H1 (cell line): ENCODE data around the gene PTMA. TPM values are rescaled to one million over a fixed set of nuclear protein-coding genes. Genes with fewer than 3 reads are reported as not detected.
A peak's percentile ranks its signal among the peaks of the same experiment; 100 is the strongest.

ENCODE experiments used
- CBX8 ChIP-seq: fragments of 300-800, 300-1000 bp; sonication (generic); IDR thresholded peaks from 2 replicates; pipeline ENCODE4 v1.7.1; 2016; ENCODE audit warnings: low read depth, low read length, borderline replicate concordance
- CEBPB ChIP-seq: IDR thresholded peaks from 2 replicates; pipeline ENCODE4 v1.6.1; 2012; ENCODE audit warnings: low read depth, low read length
- CHD1 ChIP-seq: IDR thresholded peaks from 2 replicates; pipeline ENCODE4 v1.6.1; 2012; ENCODE audit warnings: low read depth, low read length, improper control_type of control experiment
- CHD2 ChIP-seq: IDR thresholded peaks from 2 replicates; pipeline ENCODE4 v1.6.1; 2012; ENCODE audit warnings: low read length, improper control_type of control experiment
- CTBP2 ChIP-seq: IDR thresholded peaks from 2 replicates; pipeline ENCODE4 v1.7.0; 2011; ENCODE audit warnings: borderline replicate concordance, mild to moderate bottlenecking, moderate library complexity, mixed read lengths, low read length; ENCODE audit not compliant: insufficient read depth, insufficient read length
- KDM5A ChIP-seq: fragments of 200-600 bp; IDR thresholded peaks from 2 replicates; pipeline ENCODE4 v1.7.1; 2012; ENCODE audit warnings: mild to moderate bottlenecking, low read length, inconsistent platforms, mixed read lengths
- POU5F1 ChIP-seq: IDR thresholded peaks from 2 replicates; pipeline ENCODE4 v1.6.1; 2011; ENCODE audit warnings: low read depth, mild to moderate bottlenecking, low read length, moderate library complexity
- RBBP5 ChIP-seq: IDR thresholded peaks from 2 replicates; pipeline ENCODE4 v1.7.1; 2012; ENCODE audit warnings: low read depth, mild to moderate bottlenecking, inconsistent platforms, low read length, moderate library complexity, borderline replicate concordance
- RNF2 ChIP-seq: fragments of 200-900, 300-1000 bp; sonication (generic); IDR thresholded peaks from 2 replicates; pipeline ENCODE4 v1.7.1; 2016; ENCODE audit warnings: borderline replicate concordance, low read depth, mild to moderate bottlenecking, antibody characterized with exemption, low read length; ENCODE audit not compliant: poor library complexity, severe bottlenecking; ENCODE audit errors: missing control alignments
- RXRA ChIP-seq: IDR thresholded peaks from 2 replicates; pipeline ENCODE4 v1.6.1; 2011; ENCODE audit warnings: low read depth, mild to moderate bottlenecking, low read length, moderate library complexity; ENCODE audit not compliant: insufficient read depth
- SIN3A ChIP-seq, 2 experiments: IDR thresholded peaks in 1 of 2; conservative IDR thresholded peaks in 1 of 2; 2 replicates each; pipeline ENCODE4 v1.6.1; 2011 to 2012; ENCODE audit warnings: low read length in 2 of 2, improper control_type of control experiment in 1 of 2, low read depth in 1 of 2, mild to moderate bottlenecking in 1 of 2
- SP4 ChIP-seq: IDR thresholded peaks from 2 replicates; pipeline ENCODE4 v1.6.1; 2012; ENCODE audit warnings: low read length, inconsistent platforms
- TAF7 ChIP-seq: optimal IDR thresholded peaks from 2 replicates; pipeline ENCODE3; 2011; ENCODE audit warnings: low read depth, mild to moderate bottlenecking, inconsistent platforms, low read length, moderate library complexity, borderline replicate concordance
- TBP ChIP-seq: IDR thresholded peaks from 2 replicates; pipeline ENCODE4 v1.6.1; 2011; ENCODE audit warnings: low read depth, low read length, improper control_type of control experiment
- TEAD4 ChIP-seq: IDR thresholded peaks from 2 replicates; pipeline ENCODE4 v1.6.1; 2012; ENCODE audit warnings: low read depth, low read length, inconsistent platforms, mixed read lengths
- ZNF274 ChIP-seq: IDR thresholded peaks from 2 replicates; pipeline ENCODE4 v1.7.0; 2012; ENCODE audit warnings: low read length, borderline replicate concordance; ENCODE audit errors: extremely low read depth
- polyA plus RNA-seq, 7 experiments: library from polyadenylated mRNA; depleted of rRNA in 3 of 7; stranded (reverse) in 5 of 7; unstranded in 2 of 7; fragments of >200 nt in 5 of 7; fragments of 200-250 nt in 2 of 7; gene quantifications; 1 replicate in 5 of 7; 2 replicates in 1 of 7; 4 replicates in 1 of 7; pipeline versions ENCODE4 v1.2.1 to v1.2.3, GENCODE V29; 2011 to 2013; ENCODE audit warnings: missing spikeins in 2 of 7, mixed read lengths in 2 of 7
- total RNA-seq: library from RNA; stranded (reverse); fragmentation: NEBNext Ultra II Directional; extraction: Animal tissue kit (Norgen Biotek cat#: 25700); gene quantifications from 2 replicates; pipeline ENCODE4 v1.2.1, GENCODE V29; 2021
- TF ChIP-seq, protein P1 (sequence below): IDR thresholded peaks from 2 replicates; pipeline ENCODE4 v1.6.1; 2012; ENCODE audit warnings: inconsistent platforms
- TF ChIP-seq, protein P2 (sequence below): IDR thresholded peaks from 2 replicates; pipeline ENCODE4 v1.6.1; 2012; ENCODE audit warnings: low read length, inconsistent platforms

The PTMA gene
- total and polyA plus RNA-seq, 2 of the 8 experiments (the other 6 are each of a cell fraction or from before 2014, with no cell fraction given) = 683 to 2,680 TPM

DNA sequence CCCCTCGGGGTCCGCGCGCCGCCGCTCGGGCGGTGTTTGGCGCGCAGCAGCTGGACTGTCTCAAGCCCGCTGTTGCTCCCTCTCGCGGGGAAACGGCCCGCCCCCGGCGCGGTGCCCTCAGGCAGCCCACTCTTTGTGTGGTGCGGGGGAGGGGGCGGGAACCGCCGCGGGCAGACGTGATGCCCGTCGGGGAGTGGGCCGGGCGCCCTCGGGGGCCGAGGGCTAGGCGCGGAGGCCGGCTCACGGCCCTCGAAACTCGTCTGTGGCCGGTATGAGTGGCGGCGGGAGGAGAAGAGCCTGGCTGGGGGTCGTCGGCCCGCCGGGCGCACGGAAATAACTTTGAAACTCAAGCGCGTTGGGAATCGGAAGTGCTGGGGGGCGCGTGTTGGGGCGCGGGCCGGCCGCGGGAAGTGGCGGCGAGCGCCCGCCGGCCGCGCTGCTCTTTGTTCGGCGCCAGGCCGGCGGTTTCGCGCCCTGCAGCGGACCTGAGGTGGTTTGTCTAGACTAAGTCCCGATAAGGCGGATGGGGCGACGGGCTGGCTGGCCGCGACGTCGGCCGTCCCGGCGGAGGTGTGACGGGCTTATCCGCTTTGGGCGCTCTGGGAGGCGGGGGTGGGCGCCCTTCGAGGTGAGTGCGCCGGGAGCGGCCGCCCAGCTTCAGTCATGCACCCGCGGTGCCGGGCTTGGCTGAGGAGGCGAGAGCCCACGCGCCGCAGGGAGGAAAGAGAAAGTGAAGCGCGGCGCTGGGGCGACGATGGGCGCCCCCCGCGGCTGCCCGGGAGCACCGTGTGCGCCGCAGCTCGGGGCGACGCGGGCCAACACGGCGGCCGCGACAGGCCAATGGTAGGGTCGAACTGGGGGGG, 679 bp downstream of the PTMA start (continued):
- TF ChIP-seq SIN3A (conservative IDR thresholded peaks at IDR 0.05 in 1 of 2, IDR thresholded peaks at IDR 0.05 in 1 of 2; ENCODE audit: low read depth in 1 of 2, low read length in 2 of 2) (no peak), TEAD4 (no peak), CEBPB (no peak), CBX8 (no peak), RBBP5 (no peak), SP4 (no peak), TAF7 (peak; percentile 93), KDM5A (no peak), CTBP2 (no peak), RNF2 (no peak), CHD2 (no peak), ZNF274 (no peak), TBP (no peak), RXRA (no peak), POU5F1 (no peak), CHD1 (peak; percentile 38)
- TF ChIP-seq, protein P1, sequence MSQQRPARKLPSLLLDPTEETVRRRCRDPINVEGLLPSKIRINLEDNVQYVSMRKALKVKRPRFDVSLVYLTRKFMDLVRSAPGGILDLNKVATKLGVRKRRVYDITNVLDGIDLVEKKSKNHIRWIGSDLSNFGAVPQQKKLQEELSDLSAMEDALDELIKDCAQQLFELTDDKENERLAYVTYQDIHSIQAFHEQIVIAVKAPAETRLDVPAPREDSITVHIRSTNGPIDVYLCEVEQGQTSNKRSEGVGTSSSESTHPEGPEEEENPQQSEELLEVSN = no peak
- TF ChIP-seq, protein P2, sequence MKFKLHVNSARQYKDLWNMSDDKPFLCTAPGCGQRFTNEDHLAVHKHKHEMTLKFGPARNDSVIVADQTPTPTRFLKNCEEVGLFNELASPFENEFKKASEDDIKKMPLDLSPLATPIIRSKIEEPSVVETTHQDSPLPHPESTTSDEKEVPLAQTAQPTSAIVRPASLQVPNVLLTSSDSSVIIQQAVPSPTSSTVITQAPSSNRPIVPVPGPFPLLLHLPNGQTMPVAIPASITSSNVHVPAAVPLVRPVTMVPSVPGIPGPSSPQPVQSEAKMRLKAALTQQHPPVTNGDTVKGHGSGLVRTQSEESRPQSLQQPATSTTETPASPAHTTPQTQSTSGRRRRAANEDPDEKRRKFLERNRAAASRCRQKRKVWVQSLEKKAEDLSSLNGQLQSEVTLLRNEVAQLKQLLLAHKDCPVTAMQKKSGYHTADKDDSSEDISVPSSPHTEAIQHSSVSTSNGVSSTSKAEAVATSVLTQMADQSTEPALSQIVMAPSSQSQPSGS = no peak
